ENCODE data around the gene DCTN5. TPM values are rescaled to one million over a fixed set of nuclear protein-coding genes. Genes with fewer than 3 reads are reported as not detected.

Gene DCTN5
- total and polyA plus RNA-seq, 2 donors (not counting 1 experiment from before 2014, with no cell fraction given), result 39.6 to 96.7 TPM

- no peaks in the 10 kb centered on the region for H3K9me3 ChIP-seq (ENCODE audit: control insufficient read depth, insufficient read depth, low read depth, low read length)
These were observed 5.3 kb upstream of the DCTN5 start for GRCh38 chr16:23635958-23636357.

DNA sequence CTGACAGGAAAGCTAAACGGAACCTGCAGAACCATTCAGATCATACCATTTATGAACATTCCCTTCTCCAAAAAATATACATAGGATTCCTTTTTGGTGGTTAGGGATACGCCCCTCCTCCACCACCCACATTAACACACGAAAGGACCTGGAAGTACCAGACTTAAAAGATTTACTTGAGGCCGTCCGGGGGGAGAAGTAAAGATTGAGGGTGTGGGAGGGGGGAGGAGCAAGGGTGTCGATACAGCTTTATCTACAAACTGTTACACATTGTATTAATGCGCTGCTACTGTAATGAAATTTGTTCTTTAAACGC lies 693 bp upstream of the DCTN5 start:
- no peaks in the 10 kb centered on the region for H3K9me3 ChIP-seq (ENCODE audit: control insufficient read depth, insufficient read depth, low read depth, low read length)
- peaks cover 2% of the 10 kb centered on the region for H3K4me1 ChIP-seq (ENCODE audit: control insufficient read depth, extremely low read depth, insufficient read depth, low read length)
- peak overlapping the region; percentile 89 for H3K9ac ChIP-seq (ENCODE audit: insufficient read depth, low read length)
- peaks cover 7% of the 10 kb centered on the region for H3K36me3 ChIP-seq (ENCODE audit: control insufficient read depth, insufficient read depth, low read length)
- no peak for TF ChIP-seq EZH2 (IDR thresholded peaks at IDR 0.05; ENCODE audit: low read length, missing control alignments)
- TF ChIP-seq, protein P1, sequence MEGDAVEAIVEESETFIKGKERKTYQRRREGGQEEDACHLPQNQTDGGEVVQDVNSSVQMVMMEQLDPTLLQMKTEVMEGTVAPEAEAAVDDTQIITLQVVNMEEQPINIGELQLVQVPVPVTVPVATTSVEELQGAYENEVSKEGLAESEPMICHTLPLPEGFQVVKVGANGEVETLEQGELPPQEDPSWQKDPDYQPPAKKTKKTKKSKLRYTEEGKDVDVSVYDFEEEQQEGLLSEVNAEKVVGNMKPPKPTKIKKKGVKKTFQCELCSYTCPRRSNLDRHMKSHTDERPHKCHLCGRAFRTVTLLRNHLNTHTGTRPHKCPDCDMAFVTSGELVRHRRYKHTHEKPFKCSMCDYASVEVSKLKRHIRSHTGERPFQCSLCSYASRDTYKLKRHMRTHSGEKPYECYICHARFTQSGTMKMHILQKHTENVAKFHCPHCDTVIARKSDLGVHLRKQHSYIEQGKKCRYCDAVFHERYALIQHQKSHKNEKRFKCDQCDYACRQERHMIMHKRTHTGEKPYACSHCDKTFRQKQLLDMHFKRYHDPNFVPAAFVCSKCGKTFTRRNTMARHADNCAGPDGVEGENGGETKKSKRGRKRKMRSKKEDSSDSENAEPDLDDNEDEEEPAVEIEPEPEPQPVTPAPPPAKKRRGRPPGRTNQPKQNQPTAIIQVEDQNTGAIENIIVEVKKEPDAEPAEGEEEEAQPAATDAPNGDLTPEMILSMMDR (conservative IDR thresholded peaks at IDR 0.05 in 1 of 2, IDR thresholded peaks at IDR 0.05 in 1 of 2; ENCODE audit: low read depth in 1 of 2, low read length in 2 of 2), result no peak
- peak; percentile 6 to 11 for DNase-seq (ENCODE audit: low read depth in 2 of 2)
- peak overlapping the region; percentile 59 for H2AFZ ChIP-seq (ENCODE audit: low read length)
- H3K27me3 ChIP-seq (ENCODE audit: control insufficient read depth, insufficient read depth, low read length), result no peaks in the 10 kb centered on the region
- H3K79me2 ChIP-seq (ENCODE audit: control insufficient read depth, insufficient read depth, low read length), result peaks cover 34% of the 10 kb centered on the region
- no peaks in the 10 kb centered on the region for H4K20me1 ChIP-seq (ENCODE audit: control insufficient read depth, extremely low read depth, insufficient read depth, low read length)
- peak overlapping the region; percentile 97 for H3K4me2 ChIP-seq (ENCODE audit: extremely low read depth, insufficient read depth, low read length)
- peak overlapping the region; percentile 80 for H3K27ac ChIP-seq (ENCODE audit: insufficient read depth, low read length)
- peak overlapping the region; percentile 65 to 100 (median 93) for H3K4me3 ChIP-seq (replicated peaks in 1 of 4; ENCODE audit: control extremely low read depth in 1 of 4, insufficient read depth in 1 of 4, low read depth in 3 of 4, low read length in 4 of 4)

More at GRCh38 chr16:23635958-23636357, 5.3 kb upstream of the DCTN5 start:
- Histone ChIP-seq H3K4me3 (replicated peaks in 1 of 4; ENCODE audit: control extremely low read depth in 1 of 4, insufficient read depth in 1 of 4, low read depth in 3 of 4, low read length in 4 of 4) (no peak overlapping the region), H3K9ac (ENCODE audit: insufficient read depth, low read length) (no peak overlapping the region), H3K36me3 (ENCODE audit: control insufficient read depth, insufficient read depth, low read length) (peaks cover 7% of the 10 kb centered on the region), H2AFZ (ENCODE audit: low read length) (no peak overlapping the region), H3K4me2 (ENCODE audit: extremely low read depth, insufficient read depth, low read length) (no peak overlapping the region), H3K79me2 (ENCODE audit: control insufficient read depth, insufficient read depth, low read length) (peaks cover 14% of the 10 kb centered on the region), H3K4me1 (ENCODE audit: control insufficient read depth, extremely low read depth, insufficient read depth, low read length) (peaks cover 2% of the 10 kb centered on the region), H4K20me1 (ENCODE audit: control insufficient read depth, extremely low read depth, insufficient read depth, low read length) (no peaks in the 10 kb centered on the region), H3K27ac (ENCODE audit: insufficient read depth, low read length) (no peak overlapping the region), H3K27me3 (ENCODE audit: control insufficient read depth, insufficient read depth, low read length) (no peaks in the 10 kb centered on the region)
- DNase-seq (ENCODE audit: low read depth in 2 of 2), result no peak
- no peak for TF ChIP-seq EZH2 (IDR thresholded peaks at IDR 0.05; ENCODE audit: low read length, missing control alignments)
- TF ChIP-seq, protein P1 (conservative IDR thresholded peaks at IDR 0.05 in 1 of 2, IDR thresholded peaks at IDR 0.05 in 1 of 2; ENCODE audit: low read depth in 1 of 2, low read length in 2 of 2), result no peak

GRCh38 chr16:23642246-23642774 lies 1.0 kb downstream of the DCTN5 start:
- H3K9ac ChIP-seq (ENCODE audit: insufficient read depth, low read length), result no peak overlapping the region
- H2AFZ ChIP-seq (ENCODE audit: low read length), result no peak overlapping the region
- H3K36me3 ChIP-seq (ENCODE audit: control insufficient read depth, insufficient read depth, low read length), result peaks cover 7% of the 10 kb centered on the region
- H3K27me3 ChIP-seq (ENCODE audit: control insufficient read depth, insufficient read depth, low read length), result no peaks in the 10 kb centered on the region
- peak overlapping the region; percentile 65 to 100 (median 93) for H3K4me3 ChIP-seq (replicated peaks in 1 of 4; ENCODE audit: control extremely low read depth in 1 of 4, insufficient read depth in 1 of 4, low read depth in 3 of 4, low read length in 4 of 4)
- TF ChIP-seq EZH2 (IDR thresholded peaks at IDR 0.05; ENCODE audit: low read length, missing control alignments), result no peak
- TF ChIP-seq, protein P1 (conservative IDR thresholded peaks at IDR 0.05 in 1 of 2, IDR thresholded peaks at IDR 0.05 in 1 of 2; ENCODE audit: low read depth in 1 of 2, low read length in 2 of 2), result no peak
- peak overlapping the region; percentile 90 for H3K4me2 ChIP-seq (ENCODE audit: extremely low read depth, insufficient read depth, low read length)
- peaks cover 46% of the 10 kb centered on the region for H3K79me2 ChIP-seq (ENCODE audit: control insufficient read depth, insufficient read depth, low read length)
- H3K9me3 ChIP-seq (ENCODE audit: control insufficient read depth, insufficient read depth, low read depth, low read length), result no peaks in the 10 kb centered on the region
- peak overlapping the region; percentile 80 for H3K27ac ChIP-seq (ENCODE audit: insufficient read depth, low read length)
- no peak for DNase-seq (ENCODE audit: low read depth in 2 of 2)
- H4K20me1 ChIP-seq (ENCODE audit: control insufficient read depth, extremely low read depth, insufficient read depth, low read length), result no peaks in the 10 kb centered on the region
- peaks cover 2% of the 10 kb centered on the region for H3K4me1 ChIP-seq (ENCODE audit: control insufficient read depth, extremely low read depth, insufficient read depth, low read length)
